Measurements from ENCODE around the gene FGD2.
"Not testable (repeated sequence)": the region's sequence is repeated elsewhere in the genome, so short reads cannot be mapped to it uniquely, and the experiment has no call there.

FGD2 gene

DNA sequence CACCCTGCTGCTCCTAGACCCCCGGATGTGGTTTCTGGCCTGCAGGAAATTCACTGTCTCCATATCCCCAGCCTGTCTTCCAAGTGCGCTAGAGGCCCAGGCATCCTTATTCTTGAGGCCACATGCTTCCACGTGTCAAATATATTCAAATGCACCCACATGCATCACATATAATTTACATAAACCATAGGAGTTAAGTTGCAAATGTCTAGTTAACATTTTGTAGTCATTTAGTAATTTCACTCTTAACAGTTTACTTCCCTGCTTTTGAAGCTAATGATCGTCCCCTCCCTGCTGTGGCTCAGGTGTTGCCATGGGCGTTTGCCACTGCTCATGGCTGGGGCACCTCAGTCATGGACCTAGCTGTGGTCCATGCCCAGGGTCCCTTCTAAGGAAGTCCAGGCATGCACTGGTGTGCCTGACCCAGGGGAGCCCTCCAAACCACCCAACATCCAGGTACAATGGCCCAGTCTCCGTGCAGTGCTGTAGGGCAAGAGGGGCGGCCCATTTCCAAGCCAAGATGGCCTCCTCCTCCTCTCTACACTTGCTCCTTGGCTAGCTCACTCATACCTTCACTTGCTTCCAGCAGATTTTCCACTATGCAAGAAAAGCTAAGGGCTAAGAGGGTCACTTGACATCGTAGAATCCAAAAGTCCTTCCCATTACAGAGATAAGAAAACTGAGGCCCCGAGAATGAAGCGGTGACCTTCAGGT lies 42.4 kb downstream of the FGD2 start:
- DNase-seq: no peak

- DNase-seq: no peak
These were observed 43.0 kb downstream of the FGD2 start for GRCh38 chr6:37048403-37048850.

DNA sequence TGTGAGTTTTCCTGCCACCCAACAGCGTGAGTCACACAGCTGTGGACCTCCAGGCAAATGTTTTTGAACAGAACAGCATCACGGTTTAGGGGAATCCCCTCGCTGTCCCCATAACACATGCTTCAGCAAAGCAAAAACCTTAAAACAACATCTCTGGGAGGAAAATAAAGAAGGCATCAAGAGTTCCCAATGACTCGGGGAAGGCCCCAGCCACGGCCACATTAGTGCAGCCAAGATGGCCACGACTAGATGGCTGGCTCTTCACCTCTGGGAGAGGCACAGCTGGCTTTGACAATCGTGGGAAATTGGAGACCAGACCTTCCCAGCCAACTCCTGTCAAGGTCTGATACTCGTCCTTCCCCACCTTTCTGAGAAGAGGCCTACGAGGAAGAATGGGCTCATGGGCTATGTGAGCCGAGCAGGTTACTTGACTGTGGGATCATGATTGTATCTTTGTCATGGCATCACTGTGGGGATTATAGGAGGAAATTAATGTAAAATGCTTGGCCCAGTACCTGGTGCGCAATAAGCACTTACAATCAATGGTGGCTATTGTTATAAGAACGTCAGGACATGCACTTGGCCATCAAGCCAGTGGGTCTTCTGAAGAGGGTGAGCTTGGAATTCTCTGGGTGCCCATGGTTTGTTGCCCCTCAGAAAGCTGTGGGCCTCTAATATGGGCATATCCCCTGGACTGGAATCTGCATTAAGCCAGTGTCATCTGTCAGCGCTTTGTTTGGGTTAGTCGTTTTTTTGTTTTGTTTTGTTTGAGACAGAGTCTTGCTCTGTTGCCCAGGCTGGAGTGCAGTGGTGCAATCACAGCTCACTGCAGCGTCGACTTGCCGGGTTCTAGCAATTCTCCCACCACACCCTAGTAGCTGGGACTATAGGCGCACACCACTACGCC lies 43.6 kb downstream of the FGD2 start:
- DNase-seq: no peak

DNA sequence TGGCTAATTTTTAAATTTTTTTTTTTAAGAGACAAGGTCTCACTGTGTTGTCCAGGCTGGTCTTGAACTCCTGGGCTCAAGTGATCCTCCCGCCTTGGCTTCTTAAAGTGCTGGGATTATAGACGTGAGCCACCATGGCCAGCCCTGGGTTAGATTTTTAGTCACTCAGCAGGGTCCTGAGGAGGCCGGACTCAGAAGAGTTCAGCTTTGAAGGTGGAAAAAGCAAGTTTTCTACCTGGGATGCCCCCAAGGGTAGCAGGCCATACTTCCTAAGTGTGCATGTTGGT lies 44.2 kb downstream of the FGD2 start:
- DNase-seq: no peak

DNA sequence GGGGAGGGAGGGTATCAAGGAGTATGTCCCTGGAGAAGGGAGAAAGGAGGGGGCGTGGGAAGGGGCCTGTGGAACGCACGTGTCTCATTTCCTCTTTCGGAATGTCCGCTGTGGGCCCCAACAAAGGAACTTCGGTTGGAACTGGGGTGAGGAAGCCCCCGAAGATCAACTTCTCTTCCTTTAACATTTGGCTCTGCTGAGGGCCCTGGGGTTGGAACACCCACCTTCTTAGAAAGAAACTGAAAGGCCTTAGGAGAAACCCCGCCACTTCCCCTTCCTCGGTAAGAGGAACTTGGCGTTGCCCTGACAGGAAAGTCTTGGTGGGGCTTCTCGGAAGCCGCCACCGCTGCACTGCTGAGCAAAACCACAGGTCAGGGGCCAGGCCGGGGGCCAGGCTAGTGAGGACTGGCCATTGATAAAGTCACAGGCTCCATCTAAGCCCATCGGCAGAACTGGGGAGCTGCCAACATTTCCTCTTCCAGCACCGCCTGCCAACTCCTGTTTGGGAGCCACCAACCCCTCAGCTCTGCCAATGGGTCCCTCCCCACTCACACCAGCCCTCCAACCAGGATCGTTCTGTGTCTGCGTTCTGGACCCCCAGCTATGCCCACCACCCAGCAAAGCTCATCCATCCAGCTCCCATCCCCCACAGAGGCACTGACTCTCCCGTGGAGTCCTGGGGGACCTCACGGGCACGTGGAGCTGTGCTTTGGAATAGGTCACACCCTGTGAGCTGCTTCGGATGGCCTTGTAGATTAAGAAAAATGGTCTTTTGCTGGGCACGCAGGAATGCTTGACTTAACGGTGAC lies 44.8 kb downstream of the FGD2 start:
- DNase-seq: no peak

GRCh38 chr6:37050854-37051137 lies 45.3 kb downstream of the FGD2 start:
- DNase-seq: no peak

GRCh38 chr6:37051138-37052026 lies 45.9 kb downstream of the FGD2 start:
- peak; percentile 71 for DNase-seq

DNA sequence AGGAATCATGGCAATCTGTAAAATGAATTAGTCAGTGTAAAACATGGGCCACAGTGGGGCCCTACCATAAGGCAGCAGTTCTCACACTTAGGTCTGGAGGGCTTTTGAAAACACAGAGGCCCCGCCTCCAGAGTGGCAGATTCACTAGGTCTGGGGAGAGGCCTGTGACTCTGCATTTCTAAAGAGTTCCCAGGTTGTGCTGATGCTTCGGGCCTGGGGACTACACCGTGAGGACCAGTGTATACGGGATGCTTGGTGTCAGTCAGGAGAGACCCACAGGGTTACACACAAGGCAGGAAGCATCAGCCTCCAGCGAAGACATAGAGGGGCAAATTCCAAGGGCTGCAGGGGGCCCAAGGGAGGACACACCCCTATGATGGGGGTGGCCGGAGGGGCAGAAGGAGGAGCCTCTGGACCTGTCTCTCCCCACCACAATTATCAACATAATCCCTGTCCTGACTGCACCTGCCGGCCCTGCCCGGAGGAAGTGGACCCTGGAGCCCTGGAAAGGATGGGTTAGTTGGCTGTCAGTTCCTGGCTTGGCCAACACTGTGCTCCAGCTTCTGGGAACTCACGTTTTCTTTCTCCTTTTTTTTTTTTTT lies 46.7 kb downstream of the FGD2 start:
- no peak for DNase-seq

DNA sequence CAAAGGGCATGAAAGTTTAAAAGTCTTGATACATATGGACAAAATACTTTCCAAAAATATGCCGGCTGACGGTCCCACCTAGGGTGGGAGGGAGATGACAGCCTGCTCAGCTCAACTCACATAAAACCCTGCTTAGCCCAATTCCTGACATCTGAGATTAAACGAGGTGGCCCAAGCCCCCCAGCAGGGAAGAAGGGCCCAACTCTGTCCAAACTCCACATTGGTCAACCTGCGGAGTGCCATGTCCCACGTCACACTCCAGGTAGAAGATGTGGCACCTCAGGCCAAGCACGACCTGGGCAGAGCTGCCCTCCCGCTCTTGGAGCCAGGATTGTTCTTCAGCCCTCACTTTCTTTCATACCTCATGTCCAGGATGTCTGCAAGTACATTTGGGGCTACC lies 48.2 kb downstream of the FGD2 start:
- DNase-seq: no peak

DNA sequence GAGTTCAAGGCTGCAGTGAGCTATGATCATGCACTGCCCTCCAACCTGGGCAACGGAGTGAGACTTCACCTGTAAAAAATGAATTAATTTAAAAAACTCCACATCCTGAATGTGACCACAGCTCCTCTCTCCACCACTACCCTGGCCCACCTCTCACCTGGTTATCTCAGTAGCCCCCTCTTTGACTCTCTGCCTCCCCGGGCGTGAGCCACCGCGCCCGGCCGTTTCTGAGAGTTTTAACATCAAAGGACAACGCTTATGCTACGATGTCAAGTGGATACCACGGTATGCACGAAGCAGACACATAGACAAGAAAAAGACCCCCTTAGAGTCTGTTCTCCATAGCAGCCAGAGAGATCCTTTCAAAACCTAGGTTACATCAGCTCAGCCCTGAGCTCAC lies 48.7 kb downstream of the FGD2 start:
- DNase-seq: no peak

- DNase-seq: no peak
These were observed 49.1 kb downstream of the FGD2 start for GRCh38 chr6:37054580-37054979.

GRCh38 chr6:37056112-37056403 lies 50.6 kb downstream of the FGD2 start:
- no peak for DNase-seq

DNA sequence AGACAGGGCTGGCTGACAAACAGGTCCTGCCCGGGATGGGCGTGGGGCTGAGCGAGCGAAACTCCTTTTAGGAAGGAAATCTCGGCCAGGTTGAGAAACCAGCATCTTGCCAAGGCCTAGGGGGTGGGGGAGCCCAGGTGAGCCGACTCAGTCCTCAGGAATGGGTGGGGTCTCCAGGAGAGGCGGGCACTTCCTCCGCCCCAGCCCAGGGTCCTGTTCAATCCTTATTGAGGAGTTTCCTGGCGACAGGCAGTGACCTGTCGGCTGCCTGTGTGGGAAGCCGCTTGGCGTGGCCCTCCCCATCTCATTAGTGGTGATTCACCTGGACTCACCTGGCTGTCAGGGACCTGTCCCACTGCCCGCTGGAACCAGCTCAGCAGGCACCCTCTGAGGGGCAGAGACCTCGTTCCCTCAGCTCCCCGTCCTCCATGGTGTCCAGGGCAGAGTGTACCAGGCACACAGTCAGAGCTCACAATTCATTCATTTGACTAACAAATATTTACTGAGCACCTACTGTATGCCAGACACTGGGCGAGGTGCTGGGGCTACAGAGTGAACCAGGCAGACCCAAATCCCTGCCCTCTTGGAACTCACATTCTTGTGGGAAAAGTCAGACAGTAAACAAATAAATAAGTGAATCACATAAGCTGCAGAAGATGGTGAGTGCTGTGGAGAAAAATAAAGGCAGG lies 51.1 kb downstream of the FGD2 start:
- no peak for DNase-seq

DNA sequence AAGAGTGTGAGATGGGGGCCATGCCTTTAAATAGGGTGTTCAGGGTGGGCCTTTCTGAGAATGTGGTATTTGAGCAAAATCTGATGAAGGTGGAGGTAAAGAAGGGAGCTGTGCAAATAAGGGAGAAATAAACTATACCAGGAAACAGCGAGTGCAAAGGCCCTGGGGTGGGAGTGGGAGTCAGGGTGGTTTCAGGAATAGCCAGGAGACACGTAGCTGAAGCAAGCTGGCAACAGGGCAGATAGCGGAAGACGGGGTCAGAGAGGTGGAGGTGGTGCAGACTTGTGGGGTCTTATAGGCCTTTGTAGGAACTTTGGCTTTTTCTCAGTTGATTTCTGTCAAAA lies 51.6 kb downstream of the FGD2 start:
- no peak for DNase-seq

GRCh38 chr6:37057678-37058077 lies 52.2 kb downstream of the FGD2 start:
- no peak for DNase-seq

DNA sequence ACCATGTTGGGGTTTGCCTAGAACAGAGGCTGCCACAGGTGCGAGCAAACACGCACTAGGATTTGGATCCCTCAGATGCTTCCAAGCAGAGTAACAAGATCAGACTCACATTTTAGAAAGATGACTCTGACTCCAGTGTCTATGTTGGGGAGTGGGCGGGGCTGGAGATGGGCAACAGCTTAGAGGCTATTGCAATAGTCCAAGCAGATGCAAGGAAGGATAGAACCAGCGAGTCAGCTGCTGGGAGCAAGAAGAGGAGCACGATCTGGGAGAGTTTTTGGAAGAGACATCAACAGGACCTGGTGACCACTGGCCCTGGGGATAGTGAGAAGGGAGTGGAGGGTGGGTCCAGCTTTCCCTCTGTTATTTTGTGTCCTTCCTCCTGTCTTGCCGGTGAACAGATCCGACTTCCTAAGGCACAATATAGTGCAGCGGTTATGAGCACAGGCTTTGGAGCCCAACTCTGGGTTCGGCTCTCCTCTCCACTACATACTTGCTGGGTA lies 52.7 kb downstream of the FGD2 start:
- no peak for DNase-seq

DNA sequence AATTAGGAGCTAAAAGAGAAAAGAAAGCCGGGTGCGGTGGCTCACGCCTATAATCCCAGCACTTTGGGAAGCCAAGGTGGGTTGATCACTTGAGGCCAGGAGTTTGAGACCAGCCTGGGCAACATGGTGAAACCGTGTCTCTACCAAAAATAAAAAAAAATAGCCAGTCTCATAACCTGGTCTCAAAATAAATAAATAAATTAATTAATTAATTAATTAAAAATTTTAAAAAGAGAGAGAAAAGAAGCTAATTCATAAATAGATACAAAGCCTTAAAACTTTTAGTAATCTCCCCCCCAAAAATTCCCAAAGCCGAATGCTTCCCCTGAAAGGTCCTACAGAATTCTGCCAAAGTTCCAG lies 53.5 kb downstream of the FGD2 start:
- DNase-seq: not testable (repeated sequence)

GRCh38 chr6:37059344-37060194 lies 54.1 kb downstream of the FGD2 start:
- DNase-seq: peak; percentile 42

DNA sequence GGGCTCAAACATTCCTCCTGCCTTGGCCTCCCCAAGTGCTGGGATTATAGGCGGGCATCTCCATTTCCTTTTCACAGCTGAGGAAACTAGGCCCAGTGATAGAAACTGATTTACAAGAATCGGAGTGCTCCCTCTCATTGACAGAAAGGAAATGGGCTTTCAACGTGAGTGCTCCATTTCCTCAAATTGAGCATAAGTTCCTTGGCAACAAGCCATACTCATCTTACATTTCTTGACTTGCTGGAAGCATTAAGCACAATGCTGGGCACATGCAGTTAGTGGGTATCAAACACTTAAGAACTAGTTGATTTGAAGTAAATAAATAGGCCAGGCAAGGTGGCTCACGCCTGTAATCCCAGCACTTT lies 54.7 kb downstream of the FGD2 start:
- no peak for DNase-seq

- no peak for DNase-seq
These were observed 55.8 kb downstream of the FGD2 start for GRCh38 chr6:37061157-37061804.

GRCh38 chr6:37062424-37062823 lies 57.0 kb downstream of the FGD2 start:
- no peak for DNase-seq
